ENCODE data around the gene NFATC4.

Gene NFATC4

DNA sequence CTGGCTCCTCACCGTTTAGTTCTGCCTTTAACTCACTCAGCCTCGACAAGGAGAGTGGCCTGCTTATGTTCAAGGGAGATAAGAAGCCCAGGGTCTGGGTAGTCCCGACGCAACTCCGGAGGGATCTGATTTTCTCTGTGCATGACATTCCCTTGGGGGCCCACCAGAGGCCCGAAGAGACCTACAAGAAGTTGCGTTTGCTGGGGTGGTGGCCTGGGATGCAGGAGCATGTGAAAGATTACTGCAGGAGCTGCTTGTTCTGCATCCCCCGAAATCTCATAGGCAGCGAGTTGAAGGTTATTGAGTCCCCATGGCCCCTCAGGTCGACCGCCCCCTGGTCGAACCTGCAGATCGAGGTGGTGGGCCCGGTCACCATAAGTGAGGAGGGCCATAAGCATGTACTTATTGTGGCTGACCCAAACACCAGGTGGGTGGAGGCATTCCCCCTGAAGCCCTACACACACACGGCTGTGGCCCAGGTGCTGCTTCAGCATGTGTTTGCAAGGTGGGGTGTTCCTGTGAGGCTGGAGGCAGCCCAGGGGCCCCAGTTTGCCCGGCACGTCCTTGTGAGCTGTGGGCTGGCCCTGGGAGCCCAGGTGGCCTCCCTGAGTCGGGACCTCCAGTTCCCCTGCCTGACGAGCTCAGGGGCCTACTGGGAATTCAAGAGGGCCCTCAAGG lies 48.4 kb downstream of the NFATC4 start:
- POLR2A ChIA-PET: interaction anchor here (1.0 kb wide), 1 partner anchor 14 kb away, joined by 3 read pairs; the partner anchor contains the start of gene KHNYN
- no peak for TF ChIP-seq ZNF384 (IDR thresholded peaks at IDR 0.05)
- TF ChIP-seq HDGF (IDR thresholded peaks at IDR 0.05; ENCODE audit: borderline replicate concordance): no peak
- no peak for TF ChIP-seq NFRKB (IDR thresholded peaks at IDR 0.05)
- TF ChIP-seq SUZ12 (IDR thresholded peaks at IDR 0.05): no peak
- no peak for TF ChIP-seq FOXM1 (IDR thresholded peaks at IDR 0.05; ENCODE audit: borderline replicate concordance)
- TF ChIP-seq FOXA1 (IDR thresholded peaks at IDR 0.05): no peak
- no peak for TF ChIP-seq ARNT (IDR thresholded peaks at IDR 0.05)
- no peak for TF ChIP-seq CTBP1 (IDR thresholded peaks at IDR 0.05; ENCODE audit: borderline replicate concordance)
- no peak for TF ChIP-seq BHLHE40 (IDR thresholded peaks at IDR 0.05; ENCODE audit: borderline replicate concordance)
- TF ChIP-seq ELF4 (IDR thresholded peaks at IDR 0.05): no peak
- TF ChIP-seq, protein P1, sequence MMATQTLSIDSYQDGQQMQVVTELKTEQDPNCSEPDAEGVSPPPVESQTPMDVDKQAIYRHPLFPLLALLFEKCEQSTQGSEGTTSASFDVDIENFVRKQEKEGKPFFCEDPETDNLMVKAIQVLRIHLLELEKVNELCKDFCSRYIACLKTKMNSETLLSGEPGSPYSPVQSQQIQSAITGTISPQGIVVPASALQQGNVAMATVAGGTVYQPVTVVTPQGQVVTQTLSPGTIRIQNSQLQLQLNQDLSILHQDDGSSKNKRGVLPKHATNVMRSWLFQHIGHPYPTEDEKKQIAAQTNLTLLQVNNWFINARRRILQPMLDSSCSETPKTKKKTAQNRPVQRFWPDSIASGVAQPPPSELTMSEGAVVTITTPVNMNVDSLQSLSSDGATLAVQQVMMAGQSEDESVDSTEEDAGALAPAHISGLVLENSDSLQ (IDR thresholded peaks at IDR 0.05): no peak
- no peak for TF ChIP-seq FOXK2 (IDR thresholded peaks at IDR 0.05)
- no peak for TF ChIP-seq SP1 (IDR thresholded peaks at IDR 0.05)
- no peak for TF ChIP-seq TARDBP (IDR thresholded peaks at IDR 0.05)
- TF ChIP-seq L3MBTL2 (conservative IDR thresholded peaks at IDR 0.05): no peak
- no peak for TF ChIP-seq LEF1 (IDR thresholded peaks at IDR 0.05; ENCODE audit: borderline replicate concordance)
- no peak for DNase-seq (ENCODE audit: extremely low spot score)
- CTCF ChIA-PET: interaction anchor here (0.6 kb wide), 1 partner anchor 217 kb away, joined by 6 read pairs; no protein-coding TSS in a partner anchor

DNA sequence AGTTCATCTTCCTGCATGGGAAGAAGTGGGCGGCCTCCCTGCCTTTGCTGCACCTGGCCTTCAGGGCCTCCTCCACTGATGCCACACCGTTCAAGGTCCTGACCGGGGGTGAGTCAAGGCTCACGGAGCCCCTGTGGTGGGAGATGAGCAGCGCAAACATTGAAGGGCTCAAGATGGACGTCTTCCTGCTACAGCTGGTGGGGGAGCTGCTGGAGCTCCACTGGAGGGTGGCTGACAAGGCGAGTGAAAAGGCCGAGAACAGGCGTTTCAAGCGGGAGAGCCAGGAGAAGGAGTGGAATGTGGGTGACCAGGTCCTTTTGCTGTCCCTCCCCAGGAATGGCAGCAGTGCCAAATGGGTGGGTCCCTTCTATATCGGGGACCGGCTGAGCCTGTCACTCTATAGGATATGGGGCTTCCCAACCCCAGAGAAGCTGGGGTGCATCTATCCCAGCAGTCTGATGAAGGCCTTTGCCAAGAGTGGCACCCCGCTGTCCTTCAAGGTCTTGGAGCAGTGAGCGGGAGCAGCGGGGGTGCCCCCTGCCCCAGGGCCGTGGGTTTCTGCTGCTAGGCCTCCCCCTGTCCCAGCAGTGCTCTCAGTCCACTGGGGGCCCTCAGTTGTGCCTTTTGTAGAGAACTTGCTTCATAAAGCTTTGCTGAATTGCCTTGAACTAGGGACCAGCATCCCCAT lies 49.1 kb downstream of the NFATC4 start:
- ChIA-PET CTCF (no interaction called here), POLR2A (interaction anchor here (1.0 kb wide), 1 partner anchor 13 kb away, joined by 3 read pairs; the partner anchor contains the start of gene KHNYN)
- no peak for TF ChIP-seq FOXM1 (IDR thresholded peaks at IDR 0.05; ENCODE audit: borderline replicate concordance)
- DNase-seq (ENCODE audit: extremely low spot score): no peak

DNA sequence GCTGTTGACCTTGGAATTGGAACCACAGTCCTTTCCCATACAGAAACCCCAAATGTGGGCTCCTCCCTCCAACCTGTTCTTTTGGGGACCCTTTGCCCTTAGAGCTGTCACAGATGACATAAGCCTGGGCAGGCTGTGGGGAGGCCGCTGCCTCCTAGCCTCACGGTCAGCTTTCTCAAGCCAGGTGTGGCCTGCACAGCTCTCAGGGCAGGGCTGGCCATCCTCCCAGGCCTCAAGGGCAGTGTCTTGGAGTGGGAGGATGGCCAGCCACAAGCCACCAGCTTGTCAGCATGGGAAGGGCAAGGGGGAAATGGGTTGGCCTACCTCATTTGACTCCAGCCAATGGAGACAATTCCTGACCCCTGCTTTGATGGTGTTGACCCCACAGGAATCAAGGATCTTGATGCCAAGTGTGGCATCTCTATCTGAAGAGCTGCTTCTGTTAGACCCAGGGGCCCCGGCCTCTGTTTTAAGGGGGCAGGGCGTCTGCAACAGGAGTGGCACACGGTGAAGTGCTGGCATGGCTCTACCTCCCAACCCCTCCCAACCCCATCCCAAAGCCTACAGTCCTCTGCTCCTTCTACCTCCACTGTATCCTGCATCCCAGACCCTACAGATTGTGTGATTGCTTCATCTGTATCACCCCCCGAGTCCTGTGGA lies 50.0 kb downstream of the NFATC4 start:
- POLR2A ChIA-PET: interaction anchor here (0.8 to 4.0 kb wide), 3 partner anchors 13 to 51 kb away, joined by 3 to 32 read pairs (median 7); partner anchors contain the start of genes CBLN3 and KHNYN
- DNase-seq (ENCODE audit: extremely low spot score): no peak
- CTCF ChIA-PET: interaction anchor here (1.0 to 1.5 kb wide), 2 partner anchors 14 to 53 kb away, joined by 3 to 7 read pairs; no protein-coding TSS in a partner anchor
- TF ChIP-seq, protein P1 (IDR thresholded peaks at IDR 0.05): no peak
- no peak for TF ChIP-seq FOXK2 (IDR thresholded peaks at IDR 0.05)
- no peak for TF ChIP-seq ARNT (IDR thresholded peaks at IDR 0.05)
- TF ChIP-seq ZNF384 (IDR thresholded peaks at IDR 0.05): no peak
- no peak for TF ChIP-seq ELF4 (IDR thresholded peaks at IDR 0.05)
- no peak for TF ChIP-seq FOXM1 (IDR thresholded peaks at IDR 0.05; ENCODE audit: borderline replicate concordance)
- TF ChIP-seq CTBP1 (IDR thresholded peaks at IDR 0.05; ENCODE audit: borderline replicate concordance): no peak
- no peak for TF ChIP-seq NFRKB (IDR thresholded peaks at IDR 0.05)

DNA sequence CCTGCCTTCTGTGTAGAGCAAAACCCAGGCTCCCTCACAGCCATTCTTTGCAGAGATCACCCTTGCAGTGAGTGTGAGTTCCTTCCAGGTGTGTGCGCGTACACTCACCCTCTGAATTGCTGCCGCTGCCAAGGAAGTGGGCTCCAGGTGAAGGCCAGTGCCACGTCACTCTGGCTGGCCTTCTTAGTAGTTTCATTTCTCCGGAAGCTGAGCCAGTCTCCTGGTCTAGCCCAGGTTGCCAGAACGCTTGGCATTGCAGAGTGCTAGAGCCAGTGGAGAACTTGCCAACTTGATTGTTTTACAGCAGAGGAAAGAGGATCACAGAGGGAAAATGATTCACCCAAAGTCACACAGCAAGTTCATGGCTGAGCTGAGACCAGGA lies 50.5 kb downstream of the NFATC4 start:
- no peak for DNase-seq (ENCODE audit: extremely low spot score)
- TF ChIP-seq ZNF384 (IDR thresholded peaks at IDR 0.05) (no peak), L3MBTL2 (conservative IDR thresholded peaks at IDR 0.05) (no peak), ARNT (IDR thresholded peaks at IDR 0.05) (no peak), BHLHE40 (IDR thresholded peaks at IDR 0.05; ENCODE audit: borderline replicate concordance) (no peak), ELF4 (IDR thresholded peaks at IDR 0.05) (no peak), FOXM1 (IDR thresholded peaks at IDR 0.05; ENCODE audit: borderline replicate concordance) (no peak), FOXA1 (IDR thresholded peaks at IDR 0.05) (no peak), NFRKB (IDR thresholded peaks at IDR 0.05) (no peak), CTBP1 (IDR thresholded peaks at IDR 0.05; ENCODE audit: borderline replicate concordance) (no peak), HDGF (IDR thresholded peaks at IDR 0.05; ENCODE audit: borderline replicate concordance) (no peak), SUZ12 (IDR thresholded peaks at IDR 0.05) (no peak), TARDBP (IDR thresholded peaks at IDR 0.05) (no peak), LEF1 (IDR thresholded peaks at IDR 0.05; ENCODE audit: borderline replicate concordance) (no peak), SP1 (IDR thresholded peaks at IDR 0.05) (no peak)
- TF ChIP-seq, protein P1 (IDR thresholded peaks at IDR 0.05): no peak
- CTCF ChIA-PET: interaction anchor here (0.7 to 1.5 kb wide), 3 partner anchors 13 to 303 kb away, joined by 3 to 7 read pairs (median 3); no protein-coding TSS in a partner anchor
- POLR2A ChIA-PET: interaction anchor here (0.7 to 4.0 kb wide), 4 partner anchors 12 to 52 kb away, joined by 3 to 32 read pairs (median 5); partner anchors contain the start of genes CBLN3 and KHNYN

DNA sequence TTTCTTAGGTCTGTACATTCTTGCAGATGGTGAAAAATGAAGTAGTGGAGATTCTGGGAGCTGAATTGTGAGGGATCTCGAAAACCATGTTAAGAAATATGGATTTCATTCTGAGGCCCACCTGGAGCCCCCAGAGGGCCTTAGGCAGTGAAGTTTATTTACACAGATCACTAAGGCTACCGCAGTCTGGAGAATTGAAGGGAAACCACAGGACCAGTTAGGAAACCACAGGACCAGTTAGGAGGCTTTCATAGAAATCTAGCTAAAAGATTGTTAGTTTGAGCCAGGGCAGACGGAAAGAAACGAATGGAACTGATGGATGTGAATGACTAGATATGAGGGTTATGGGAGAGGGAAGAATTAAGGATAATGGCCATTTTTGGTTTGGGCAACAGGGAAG lies 54.3 kb downstream of the NFATC4 start:
- ChIA-PET CTCF (interaction anchor here (1.3 to 1.8 kb wide), 3 partner anchors 9 to 14 kb away, joined by 4 to 5 read pairs (median 5); no protein-coding TSS in a partner anchor), POLR2A (interaction anchor here (1.7 to 4.0 kb wide), 2 partner anchors 8 to 20 kb away, joined by 5 to 32 read pairs; partner anchors contain the start of genes CBLN3 and KHNYN)
- no peak for DNase-seq (ENCODE audit: extremely low spot score)
- TF ChIP-seq CTBP1 (IDR thresholded peaks at IDR 0.05; ENCODE audit: borderline replicate concordance): no peak
- no peak for TF ChIP-seq SUZ12 (IDR thresholded peaks at IDR 0.05)
- no peak for TF ChIP-seq FOXM1 (IDR thresholded peaks at IDR 0.05; ENCODE audit: borderline replicate concordance)
- TF ChIP-seq LEF1 (IDR thresholded peaks at IDR 0.05; ENCODE audit: borderline replicate concordance): no peak
- TF ChIP-seq ZNF384 (IDR thresholded peaks at IDR 0.05): no peak
- no peak for TF ChIP-seq L3MBTL2 (conservative IDR thresholded peaks at IDR 0.05)
- TF ChIP-seq TARDBP (IDR thresholded peaks at IDR 0.05): no peak
- no peak for TF ChIP-seq HDGF (IDR thresholded peaks at IDR 0.05; ENCODE audit: borderline replicate concordance)
- no peak for TF ChIP-seq NFRKB (IDR thresholded peaks at IDR 0.05)
- no peak for TF ChIP-seq FOXA1 (IDR thresholded peaks at IDR 0.05)
- no peak for TF ChIP-seq BHLHE40 (IDR thresholded peaks at IDR 0.05; ENCODE audit: borderline replicate concordance)
- no peak for TF ChIP-seq ELF4 (IDR thresholded peaks at IDR 0.05)
- TF ChIP-seq, protein P1 (IDR thresholded peaks at IDR 0.05): no peak
- no peak for TF ChIP-seq FOXK2 (IDR thresholded peaks at IDR 0.05)
